Karpas-422 (cell line): ENCODE data around the gene CCNQ. TPM values are rescaled to one million over a fixed set of nuclear protein-coding genes. Genes with fewer than 3 reads are reported as not detected.

Experiments used
- DNase-seq: peaks from one replicate; pipeline ENCODE4 v3.0.0-alpha.2; 2015
- H2AFZ ChIP-seq: fragments of 200-600 bp; sonication (generic); 2 replicates; pipeline ENCODE4 v1.6.1; 2014; ENCODE audit warnings: antibody characterized with exemption, low read length, mixed read lengths
- H3K27ac ChIP-seq: fragments of 200-600 bp; sonication (generic); 2 replicates; pipeline ENCODE4 v1.5.1; 2014; ENCODE audit warnings: mild to moderate bottlenecking, low read length, moderate library complexity
- H3K27me3 ChIP-seq: fragments of 200-600 bp; sonication (generic); 2 replicates; pipeline ENCODE4 v1.6.1; 2014; ENCODE audit warnings: low read length, mixed read lengths
- H3K36me3 ChIP-seq: fragments of 200-600 bp; sonication (generic); 2 replicates; pipeline ENCODE4 v1.6.1; 2014; ENCODE audit warnings: low read length, mixed read lengths; ENCODE audit not compliant: insufficient read depth
- H3K4me1 ChIP-seq: fragments of 200-600 bp; sonication (generic); 2 replicates; pipeline ENCODE4 v1.6.1; 2014; ENCODE audit warnings: mild to moderate bottlenecking, low read length, mixed read lengths
- H3K4me2 ChIP-seq: fragments of 200-600 bp; sonication (generic); 2 replicates; pipeline ENCODE4 v1.6.1; 2014; ENCODE audit warnings: low read length, low read depth, mild to moderate bottlenecking; ENCODE audit not compliant: poor library complexity, severe bottlenecking
- H3K4me3 ChIP-seq: fragments of 200-600 bp; sonication (generic); 2 replicates; pipeline ENCODE4 v1.5.1; 2014; ENCODE audit warnings: mild to moderate bottlenecking, antibody characterized with exemption, low read length, mixed read lengths
- H3K79me2 ChIP-seq: fragments of 200-600 bp; sonication (generic); 2 replicates; pipeline ENCODE4 v1.6.1; 2014; ENCODE audit warnings: mild to moderate bottlenecking, low read length, mixed read lengths
- H3K9ac ChIP-seq: fragments of 200-600 bp; sonication (generic); 2 replicates; pipeline ENCODE4 v1.6.0; 2014; ENCODE audit warnings: low read length
- H3K9me2 ChIP-seq: fragments of 200-600 bp; sonication (generic), shearing (Covaris generic); replicated peaks from 2 replicates; pipeline ENCODE4 v1.6.0; 2014; ENCODE audit warnings: mild to moderate bottlenecking, low read length, moderate library complexity; ENCODE audit not compliant: insufficient read depth
- H3K9me3 ChIP-seq: fragments of 300-700, 200-600 bp; sonication (generic); 2 replicates; pipeline ENCODE4 v1.6.1; 2014; ENCODE audit warnings: low read length, mixed read lengths
- H4K20me1 ChIP-seq: fragments of 200-600 bp; sonication (generic); 2 replicates; pipeline ENCODE4 v1.6.1; 2014; ENCODE audit warnings: mild to moderate bottlenecking, antibody characterized with exemption, low read length, low read depth; ENCODE audit not compliant: insufficient read depth
- total RNA-seq: library from RNA; depleted of rRNA; stranded (reverse); fragments of >200 nt; shearing (Covaris generic); gene quantifications from 2 replicates; pipeline ENCODE4 v1.2.3, GENCODE V29; 2014; ENCODE audit warnings: low replicate concordance

Gene CCNQ
- total RNA-seq, 1 experiment from 2014 or later, result 29.1 TPM

- H3K27ac ChIP-seq, result no peak overlapping the region
- no peaks in the 10 kb centered on the region for H3K27me3 ChIP-seq
- no peaks in the 10 kb centered on the region for H3K4me1 ChIP-seq
- no peaks in the 10 kb centered on the region for H4K20me1 ChIP-seq
- no peak overlapping the region for H3K4me3 ChIP-seq
- H3K79me2 ChIP-seq, result no peaks in the 10 kb centered on the region
- no peaks in the 10 kb centered on the region for H3K9me3 ChIP-seq
- no peak overlapping the region for H3K4me2 ChIP-seq
- no peaks in the 10 kb centered on the region for H3K9me2 ChIP-seq
- no peak overlapping the region for H3K9ac ChIP-seq
- H2AFZ ChIP-seq, result no peak overlapping the region
- no peak for DNase-seq
- no peaks in the 10 kb centered on the region for H3K36me3 ChIP-seq
Measured at GRCh38 chrX:153642655-153643430, 43.9 kb upstream of the CCNQ start.

DNA sequence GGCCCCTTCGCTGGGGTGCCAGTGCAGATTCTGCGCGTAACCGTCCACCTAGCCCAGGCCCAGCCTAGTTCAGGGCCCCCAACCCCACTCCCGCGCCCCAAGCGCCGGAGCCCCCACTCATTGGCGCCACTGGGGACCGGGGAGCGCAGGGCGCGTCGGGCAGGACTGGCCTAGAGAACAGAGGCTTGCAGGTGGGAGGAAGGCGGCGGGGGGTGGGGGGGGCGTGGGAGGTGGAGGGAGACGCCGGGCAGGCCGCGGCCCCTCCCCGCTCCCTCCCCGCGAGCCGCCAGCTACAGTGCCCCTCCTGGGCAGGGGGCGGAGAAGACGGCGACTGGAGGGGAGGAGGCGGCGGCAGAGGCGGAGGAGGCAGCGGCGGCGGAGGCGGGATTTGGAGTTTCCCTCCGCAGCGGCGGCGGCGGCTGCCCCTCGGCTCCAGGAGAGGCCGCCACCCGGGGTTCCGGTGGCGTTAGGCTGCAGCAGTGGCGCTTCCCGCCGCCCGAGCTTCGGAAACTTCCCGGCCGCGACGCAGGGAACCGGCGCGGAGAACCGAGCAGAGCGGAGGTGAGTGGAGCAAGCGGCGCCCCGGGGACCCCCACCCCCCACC lies 43.2 kb upstream of the CCNQ start:
- Histone ChIP-seq H3K4me2 (no peak overlapping the region), H3K79me2 (no peaks in the 10 kb centered on the region), H3K4me3 (no peak overlapping the region), H3K9me2 (no peaks in the 10 kb centered on the region), H3K36me3 (no peaks in the 10 kb centered on the region), H3K9me3 (no peaks in the 10 kb centered on the region), H3K4me1 (no peaks in the 10 kb centered on the region), H3K9ac (no peak overlapping the region), H3K27me3 (no peaks in the 10 kb centered on the region), H4K20me1 (no peaks in the 10 kb centered on the region), H2AFZ (no peak overlapping the region), H3K27ac (no peak overlapping the region)
- no peak for DNase-seq

DNA sequence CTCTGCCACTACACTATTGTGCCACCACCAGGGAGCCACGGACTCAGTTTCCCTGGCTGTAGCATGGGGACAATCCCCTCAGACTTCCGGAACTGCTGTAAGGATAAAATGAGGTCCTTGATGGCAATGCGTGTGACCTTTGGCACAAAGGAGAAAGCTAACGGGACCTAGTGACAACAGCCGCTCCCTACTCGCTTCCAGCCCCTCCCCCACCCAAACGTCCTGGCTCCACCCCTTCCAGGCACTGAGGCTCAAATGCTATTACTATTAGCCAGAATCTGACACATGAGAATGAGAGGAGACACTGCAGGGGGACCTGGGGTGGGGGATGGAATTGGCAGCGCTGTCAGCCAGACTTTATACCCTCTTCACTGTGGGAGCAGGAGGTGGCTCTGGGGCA lies 42.7 kb upstream of the CCNQ start:
- no peaks in the 10 kb centered on the region for H3K79me2 ChIP-seq
- no peak overlapping the region for H3K4me2 ChIP-seq
- no peaks in the 10 kb centered on the region for H3K4me1 ChIP-seq
- H3K9me3 ChIP-seq, result no peaks in the 10 kb centered on the region
- H3K27me3 ChIP-seq, result no peaks in the 10 kb centered on the region
- DNase-seq, result no peak
- no peaks in the 10 kb centered on the region for H3K9me2 ChIP-seq
- no peak overlapping the region for H3K4me3 ChIP-seq
- H4K20me1 ChIP-seq, result no peaks in the 10 kb centered on the region
- H3K36me3 ChIP-seq, result no peaks in the 10 kb centered on the region
- H3K27ac ChIP-seq, result no peak overlapping the region
- no peak overlapping the region for H3K9ac ChIP-seq
- no peak overlapping the region for H2AFZ ChIP-seq

GRCh38 chrX:153640736-153641575 lies 42.0 kb upstream of the CCNQ start:
- Histone ChIP-seq H3K9ac (no peak overlapping the region), H3K4me1 (no peaks in the 10 kb centered on the region), H3K27ac (no peak overlapping the region), H3K9me3 (no peaks in the 10 kb centered on the region), H3K79me2 (no peaks in the 10 kb centered on the region), H3K9me2 (no peaks in the 10 kb centered on the region), H3K4me3 (no peak overlapping the region), H2AFZ (no peak overlapping the region), H4K20me1 (no peaks in the 10 kb centered on the region), H3K36me3 (no peaks in the 10 kb centered on the region), H3K4me2 (no peak overlapping the region), H3K27me3 (no peaks in the 10 kb centered on the region)
- DNase-seq, result no peak

DNA sequence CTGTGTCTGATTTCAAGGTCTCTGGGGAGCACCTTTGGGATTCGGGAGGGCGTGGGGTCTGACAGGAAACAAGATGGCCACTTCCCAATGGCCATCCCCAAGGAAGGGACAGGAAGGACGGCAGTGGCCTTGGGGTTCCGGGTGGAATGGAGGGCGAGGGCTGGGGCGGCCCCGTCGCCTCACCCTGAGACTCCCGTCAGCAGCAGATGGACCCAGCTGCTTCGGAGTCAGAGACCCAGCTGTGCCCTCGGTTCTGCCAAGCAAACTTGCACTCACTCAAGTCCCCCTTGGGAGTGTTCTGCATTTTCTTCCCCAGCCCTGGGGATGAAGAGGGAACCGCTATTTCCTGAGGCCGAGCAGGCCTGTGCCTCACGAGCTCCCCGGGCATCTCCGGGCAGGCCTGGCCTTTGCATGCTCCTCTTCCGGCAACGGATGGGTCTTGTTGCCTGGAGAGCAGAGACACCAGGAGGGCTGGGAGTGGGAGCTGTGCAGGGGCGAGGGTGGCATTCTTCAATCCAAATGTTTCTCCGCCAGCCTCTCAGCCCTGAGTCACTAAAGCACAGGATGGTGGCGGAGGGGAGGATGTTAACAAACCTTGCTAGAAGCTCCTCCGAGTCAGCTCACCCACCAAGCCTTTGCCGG lies 41.2 kb upstream of the CCNQ start:
- no peak overlapping the region for H3K27ac ChIP-seq
- H3K9me3 ChIP-seq, result no peaks in the 10 kb centered on the region
- H3K9ac ChIP-seq, result no peak overlapping the region
- no peak overlapping the region for H3K4me2 ChIP-seq
- H3K36me3 ChIP-seq, result no peaks in the 10 kb centered on the region
- H3K9me2 ChIP-seq, result no peaks in the 10 kb centered on the region
- no peaks in the 10 kb centered on the region for H4K20me1 ChIP-seq
- no peaks in the 10 kb centered on the region for H3K79me2 ChIP-seq
- no peak overlapping the region for H3K4me3 ChIP-seq
- no peak for DNase-seq
- no peaks in the 10 kb centered on the region for H3K27me3 ChIP-seq
- H3K4me1 ChIP-seq, result no peaks in the 10 kb centered on the region
- H2AFZ ChIP-seq, result no peak overlapping the region

DNA sequence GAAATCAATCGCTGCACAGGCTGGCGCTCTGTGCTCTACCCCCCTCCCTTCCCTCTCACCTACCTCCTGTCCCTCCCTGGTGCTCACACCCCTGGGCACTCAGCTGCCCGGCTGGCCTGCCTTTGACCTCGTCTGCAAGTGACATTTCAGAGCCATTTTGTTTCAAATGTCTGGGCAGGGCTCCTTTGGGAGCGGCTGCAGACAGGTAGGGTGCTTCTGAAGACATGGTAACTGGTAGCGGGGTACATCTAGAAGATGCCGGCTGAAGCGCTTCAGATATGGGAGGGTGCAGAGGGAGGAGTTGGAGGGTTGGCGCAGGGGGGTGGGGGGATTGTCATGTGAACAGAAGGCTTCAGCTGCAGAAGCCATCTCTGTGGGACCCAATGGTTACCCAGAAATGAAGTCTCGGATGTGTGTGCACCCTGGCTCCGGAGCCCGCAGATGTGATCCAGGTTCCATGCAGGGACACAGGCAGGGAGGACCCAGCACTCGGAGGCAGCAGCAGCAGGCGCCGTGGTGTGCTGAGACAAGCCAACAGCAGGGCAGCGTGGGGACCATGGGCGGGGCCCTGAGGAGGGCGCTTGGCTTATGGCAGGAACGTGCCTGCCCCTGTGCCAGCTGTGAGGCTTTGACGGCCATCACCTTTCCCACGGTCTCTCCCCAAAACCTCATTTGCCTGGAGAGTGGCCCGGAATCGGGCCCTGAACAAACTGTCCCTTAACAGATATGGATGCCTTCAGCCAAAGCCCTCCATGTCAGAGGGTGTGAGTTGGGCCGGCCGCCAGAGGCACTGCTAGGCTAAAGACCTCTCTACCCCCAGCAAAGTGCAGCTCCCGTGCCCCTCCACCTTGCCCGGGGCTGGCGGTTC lies 40.5 kb upstream of the CCNQ start:
- Histone ChIP-seq H3K27me3 (no peaks in the 10 kb centered on the region), H3K4me3 (no peak overlapping the region)

GRCh38 chrX:153638436-153639176 lies 39.7 kb upstream of the CCNQ start:
- Histone ChIP-seq H3K36me3 (no peaks in the 10 kb centered on the region), H4K20me1 (no peaks in the 10 kb centered on the region), H3K4me1 (no peaks in the 10 kb centered on the region), H3K27ac (no peak overlapping the region), H3K79me2 (no peaks in the 10 kb centered on the region), H3K4me2 (no peak overlapping the region), H3K4me3 (no peak overlapping the region), H3K27me3 (no peaks in the 10 kb centered on the region), H3K9ac (no peak overlapping the region), H3K9me2 (no peaks in the 10 kb centered on the region), H3K9me3 (no peaks in the 10 kb centered on the region), H2AFZ (no peak overlapping the region)
- DNase-seq, result no peak

More for the DNA sequence above, 40.5 kb upstream of the CCNQ start:
- Histone ChIP-seq H3K9me2 (no peaks in the 10 kb centered on the region), H3K27ac (no peak overlapping the region), H3K36me3 (no peaks in the 10 kb centered on the region), H4K20me1 (no peaks in the 10 kb centered on the region), H2AFZ (no peak overlapping the region), H3K79me2 (no peaks in the 10 kb centered on the region), H3K9ac (no peak overlapping the region), H3K4me2 (no peak overlapping the region), H3K4me1 (no peaks in the 10 kb centered on the region), H3K9me3 (no peaks in the 10 kb centered on the region)
- no peak for DNase-seq
